Epithelial cell of esophagus (primary cell): ENCODE measurements around the gene CPT2.
"Not testable (repeated sequence)": the region's sequence is repeated elsewhere in the genome, so short reads cannot be mapped to it uniquely, and the experiment has no call there.

Experiments used
- DNase-seq: peaks from one replicate; pipeline ENCODE4 v3.0.0; 2010; ENCODE audit warnings: low read depth
- H3K4me3 ChIP-seq: 2 replicates; pipeline ENCODE4 v1.5.1; 2011; ENCODE audit warnings: mild to moderate bottlenecking, low read length, control low read depth
- CTCF ChIP-seq: IDR thresholded peaks from 2 replicates; pipeline ENCODE4 v1.5.1; 2011; ENCODE audit warnings: low read depth, mild to moderate bottlenecking, low read length, control low read depth, inconsistent platforms; ENCODE audit not compliant: insufficient read depth; ENCODE audit errors: missing control alignments

The CPT2 gene

GRCh38 chr1:53180951-53181350, 15.7 kb upstream of the CPT2 start:
- no peak for DNase-seq
- TF ChIP-seq CTCF, result no peak
- no peak overlapping the region for H3K4me3 ChIP-seq

GRCh38 chr1:53182111-53182593, 14.5 kb upstream of the CPT2 start:
- peak; percentile 83 for TF ChIP-seq CTCF
- peak; percentile 88 for DNase-seq
- H3K4me3 ChIP-seq, result no peak overlapping the region

- no peak for TF ChIP-seq CTCF
- no peak overlapping the region for H3K4me3 ChIP-seq
These were observed 13.9 kb upstream of the CPT2 start for GRCh38 chr1:53182716-53183094.

GRCh38 chr1:53183095-53183990, 13.3 kb upstream of the CPT2 start:
- no peak for DNase-seq

More at GRCh38 chr1:53182716-53183094, 13.9 kb upstream of the CPT2 start:
- no peak for DNase-seq

GRCh38 chr1:53185955-53186297, 10.7 kb upstream of the CPT2 start:
- DNase-seq, H3K4me3 ChIP-seq: not testable (repeated sequence)

More at GRCh38 chr1:53183095-53183990, 13.3 kb upstream of the CPT2 start:
- H3K4me3 ChIP-seq, result no peak overlapping the region
- no peak for TF ChIP-seq CTCF

GRCh38 chr1:53186533-53186932, 10.1 kb upstream of the CPT2 start:
- no peak for TF ChIP-seq CTCF
- DNase-seq, result no peak
- H3K4me3 ChIP-seq, result no peak overlapping the region

- no peak for TF ChIP-seq CTCF
- no peak overlapping the region for H3K4me3 ChIP-seq
- DNase-seq, result no peak
These were observed 9.2 kb upstream of the CPT2 start for GRCh38 chr1:53187401-53187800.
